Renal cortex interstitium (tissue), 11 donors: ENCODE results near the gene CAPN15. TPM values are rescaled to one million over a fixed set of nuclear protein-coding genes. Genes with fewer than 3 reads are reported as not detected.
"Not testable (repeated sequence)": the region's sequence is repeated elsewhere in the genome, so short reads cannot be mapped to it uniquely, and the experiment has no call there.

Source experiments
- DNase-seq, 11 donors: peaks; one replicate each; pipeline ENCODE4 v3.0.0-alpha.2; 2013; ENCODE audit warnings: low read depth in 9 of 11, low spot score in 4 of 11; ENCODE audit errors: extremely low read depth in 1 of 11
- polyA plus RNA-seq, 3 donors: library from polyadenylated mRNA; unstranded; fragments of 120-200 nt; gene quantifications; one replicate each; pipeline ENCODE4 v1.2.1, GENCODE V29; 2013; ENCODE audit not compliant: insufficient read length in 3 of 3

CAPN15 gene
- polyA plus RNA-seq, 3 donors, result 23.2 to 37.7 (median 35.0) TPM

- no peak for DNase-seq
Measured at GRCh38 chr16:593807-594206, 66.3 kb downstream of the CAPN15 start.

GRCh38 chr16:595094-595528, 67.6 kb downstream of the CAPN15 start:
- no peak for DNase-seq

GRCh38 chr16:595942-596735, 68.6 kb downstream of the CAPN15 start:
- no peak for DNase-seq

GRCh38 chr16:596736-597060, 69.2 kb downstream of the CAPN15 start:
- DNase-seq, result no peak

GRCh38 chr16:597655-598054, 70.1 kb downstream of the CAPN15 start:
- DNase-seq, result not testable (repeated sequence)

- DNase-seq, result no peak
Measured at GRCh38 chr16:598823-599739, 71.6 kb downstream of the CAPN15 start.

- DNase-seq, result no peak
Measured at GRCh38 chr16:600781-601180, 73.3 kb downstream of the CAPN15 start.

GRCh38 chr16:603933-604332, 76.4 kb downstream of the CAPN15 start:
- DNase-seq, result no peak

Other genes starting within 250 kb of the CAPN15 start
- 1 to 10 TPM; 1.3 to 6.1 (median 2.6) TPM for gene ARHGDIG, start 247.1 kb upstream of the CAPN15 start, polyA plus RNA-seq
- 1 to 10 TPM in 2 of 3 donors, under 1 TPM in 1; 0.73 to 2.5 (median 1.6) TPM for gene PDIA2, start 244.5 kb upstream of the CAPN15 start, polyA plus RNA-seq
- 10 to 100 TPM; 14.1 to 23.7 (median 22.2) TPM for gene AXIN1, start 175.0 kb upstream of the CAPN15 start, polyA plus RNA-seq
- gene MRPL28, start 157.2 kb upstream of the CAPN15 start, polyA plus RNA-seq, result 10 to 100 TPM; 55.3 to 90.5 (median 65.3) TPM
- 10 to 100 TPM; 56.7 to 71.2 (median 60.6) TPM for gene PGAP6, start 145.7 kb upstream of the CAPN15 start, polyA plus RNA-seq
- gene NME4, start 130.5 kb upstream of the CAPN15 start, polyA plus RNA-seq, result 100 to 1,000 TPM; 108 to 146 (median 134) TPM
- 10 to 100 TPM; 20.7 to 47.6 (median 21.2) TPM for gene DECR2, start 125.8 kb upstream of the CAPN15 start, polyA plus RNA-seq
- 100 to 1,000 TPM in 2 of 3 donors, 10 to 100 TPM in 1; 96.3 to 159 (median 104) TPM for gene RAB11FIP3, start 102.1 kb upstream of the CAPN15 start, polyA plus RNA-seq
- gene PRR35, start 32.7 kb downstream of the CAPN15 start, polyA plus RNA-seq, result 10 to 100 TPM in 2 of 3 donors, 1 to 10 TPM in 1; 5.7 to 14.0 (median 14.0) TPM
- 1 to 10 TPM; 5.1 to 8.9 (median 8.1) TPM for gene NHLRC4, start 39.3 kb downstream of the CAPN15 start, polyA plus RNA-seq
- gene PIGQ, start 42.3 kb downstream of the CAPN15 start, polyA plus RNA-seq, result 10 to 100 TPM; 49.0 to 82.6 (median 66.2) TPM
- gene RAB40C, start 62.4 kb downstream of the CAPN15 start, polyA plus RNA-seq, result 10 to 100 TPM; 14.3 to 32.5 (median 23.6) TPM
- 1 to 10 TPM; 1.3 to 2.0 (median 2.0) TPM for gene WFIKKN1, start 103.3 kb downstream of the CAPN15 start, polyA plus RNA-seq
- gene METTL26, start 108.6 kb downstream of the CAPN15 start, polyA plus RNA-seq, result 10 to 100 TPM; 39.3 to 62.6 (median 60.9) TPM
- gene MCRIP2, start 114.1 kb downstream of the CAPN15 start, polyA plus RNA-seq, result 10 to 100 TPM; 10.2 to 31.8 (median 22.6) TPM
- 10 to 100 TPM; 36.9 to 62.0 (median 48.4) TPM for gene WDR90, start 121.7 kb downstream of the CAPN15 start, polyA plus RNA-seq
- 100 to 1,000 TPM in 1 of 3 donors, 10 to 100 TPM in 2; 51.8 to 111 (median 92.9) TPM for gene RHOT2, start 140.4 kb downstream of the CAPN15 start, polyA plus RNA-seq
- 1 to 10 TPM in 2 of 3 donors, under 1 TPM in 1; 0.84 to 2.5 (median 2.3) TPM for gene RHBDL1, start 148.0 kb downstream of the CAPN15 start, polyA plus RNA-seq
- 100 to 1,000 TPM in 2 of 3 donors, 10 to 100 TPM in 1; 97.8 to 133 (median 126) TPM for gene STUB1, start 152.7 kb downstream of the CAPN15 start, polyA plus RNA-seq
- gene JMJD8, start 156.6 kb downstream of the CAPN15 start, polyA plus RNA-seq, result 10 to 100 TPM; 48.7 to 73.8 (median 73.5) TPM
- gene WDR24, start 162.7 kb downstream of the CAPN15 start, polyA plus RNA-seq, result 10 to 100 TPM in 2 of 3 donors, 1 to 10 TPM in 1; 8.8 to 16.1 (median 14.2) TPM
- 1 to 10 TPM in 1 of 3 donors, under 1 TPM in 2; 0.67 to 2.7 (median 0.92) TPM for gene FBXL16, start 178.1 kb downstream of the CAPN15 start, polyA plus RNA-seq
- 10 to 100 TPM in 2 of 3 donors, 1 to 10 TPM in 1; 4.0 to 15.4 (median 11.3) TPM for gene METRN, start 187.4 kb downstream of the CAPN15 start, polyA plus RNA-seq
- 10 to 100 TPM; 10.4 to 22.6 (median 21.6) TPM for gene ANTKMT, start 193.4 kb downstream of the CAPN15 start, polyA plus RNA-seq
- 1 to 10 TPM; 1.5 to 3.6 (median 3.1) TPM for gene CCDC78, start 198.7 kb downstream of the CAPN15 start, polyA plus RNA-seq
- 10 to 100 TPM in 1 of 3 donors, 1 to 10 TPM in 2; 3.8 to 12.1 (median 5.1) TPM for gene HAGHL, start 199.4 kb downstream of the CAPN15 start, polyA plus RNA-seq
- 10 to 100 TPM; 22.7 to 42.3 (median 26.5) TPM for gene CIAO3, start 213.3 kb downstream of the CAPN15 start, polyA plus RNA-seq
- gene MSLN, start 233.0 kb downstream of the CAPN15 start, polyA plus RNA-seq, result 10 to 100 TPM; 12.7 to 36.0 (median 18.1) TPM